ENCODE data around the gene NOTUM.
"Not testable (repeated sequence)": the region's sequence is repeated elsewhere in the genome, so short reads cannot be mapped to it uniquely, and the experiment has no call there.

NOTUM gene

DNA sequence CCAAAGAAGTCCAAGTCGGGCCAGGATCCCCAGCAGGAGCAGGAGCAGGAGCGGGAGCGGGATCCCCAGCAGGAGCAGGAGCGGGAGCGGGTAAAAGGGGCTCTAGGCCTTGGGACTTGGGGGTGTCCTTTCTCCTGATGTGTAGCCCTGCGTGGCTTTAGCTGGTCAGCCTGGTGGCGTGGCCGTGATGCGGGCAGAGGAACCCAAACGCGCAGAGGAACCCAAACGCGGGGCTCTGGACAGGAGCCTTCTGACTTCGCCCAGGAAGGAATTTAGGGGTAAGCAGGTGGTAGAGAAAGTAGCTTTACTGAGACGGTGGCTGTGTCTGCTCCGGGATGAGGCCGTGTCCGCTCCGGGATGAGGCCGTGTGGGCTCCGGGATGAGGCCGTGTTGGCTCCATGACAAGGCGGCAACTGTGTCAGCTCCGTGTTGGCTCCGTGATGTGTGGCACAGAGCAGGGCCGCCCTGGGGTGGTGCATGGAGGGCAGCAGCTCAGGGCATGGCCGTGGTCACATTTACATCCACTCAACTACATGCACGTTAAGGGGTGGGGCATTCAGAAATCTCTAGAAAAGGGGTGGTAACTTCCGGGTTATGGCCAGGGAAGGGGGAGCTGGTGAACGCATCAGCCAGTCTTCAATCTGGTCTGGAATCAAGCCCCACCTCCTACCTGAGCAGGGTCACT, 35.9 kb upstream of the NOTUM start:
- no peak for DNase-seq

DNA sequence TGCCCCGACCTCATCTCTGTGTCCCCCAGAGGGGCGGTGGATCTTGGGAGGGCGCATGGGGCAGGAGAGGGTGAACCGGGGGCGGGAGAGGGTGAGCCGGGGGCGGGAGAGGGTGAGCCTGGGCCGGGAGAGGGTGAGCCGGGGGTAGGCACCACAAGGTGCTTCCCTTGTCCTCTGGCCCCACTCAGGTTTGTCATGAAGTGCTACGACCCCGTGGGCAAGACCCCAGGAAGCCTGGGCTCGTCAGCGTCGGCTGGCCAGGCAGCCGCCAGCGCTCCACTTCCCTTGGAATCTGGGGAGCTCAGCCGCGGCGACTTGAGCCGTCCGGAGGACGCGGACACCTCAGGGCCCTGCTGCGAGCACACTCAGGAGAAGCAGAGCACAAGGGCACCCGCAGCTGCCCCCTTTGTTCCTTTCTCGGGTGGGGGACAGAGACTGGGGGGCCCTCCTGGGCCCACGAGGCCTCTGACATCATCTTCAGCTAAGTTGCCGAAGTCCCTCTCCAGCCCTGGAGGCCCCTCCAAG, 35.3 kb upstream of the NOTUM start:
- DNase-seq, result no peak

DNA sequence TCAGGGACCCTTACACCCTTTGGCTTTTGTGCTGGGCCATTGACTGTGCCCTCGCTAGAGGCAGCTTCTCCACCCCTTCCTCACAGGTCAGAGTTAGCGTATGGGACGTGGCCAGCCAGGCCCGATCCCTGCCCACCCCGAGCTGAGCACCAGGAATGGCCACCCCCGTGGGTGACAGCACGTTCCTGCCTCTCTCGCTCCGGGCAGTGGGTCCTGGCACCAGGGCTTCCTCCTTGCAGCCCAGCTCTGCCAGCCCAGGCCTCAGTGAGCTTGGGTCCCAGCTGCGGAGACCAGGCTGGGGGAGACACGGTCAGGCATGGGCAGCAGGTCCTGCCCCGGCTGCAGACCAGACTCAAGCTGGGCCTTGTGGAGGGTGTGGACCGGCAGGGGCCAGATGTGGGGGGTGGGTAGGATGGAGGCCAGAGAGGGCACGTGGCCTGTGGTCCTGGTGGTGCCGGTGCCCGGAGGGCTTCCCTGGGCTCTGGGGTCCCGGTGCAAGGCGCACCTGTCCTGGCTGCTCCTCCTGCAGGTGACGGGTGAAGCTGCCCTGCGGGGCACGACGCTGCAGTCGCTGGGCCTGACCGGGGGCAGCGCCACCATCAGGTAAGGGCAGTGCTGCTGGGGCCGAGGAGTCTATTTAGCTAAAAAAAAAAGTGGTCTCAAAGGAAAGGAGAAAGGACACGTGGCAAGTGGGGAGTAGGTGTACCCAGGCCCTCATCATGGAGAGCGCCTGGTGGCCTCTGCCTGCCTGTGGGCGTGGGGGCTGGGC, 34.7 kb upstream of the NOTUM start:
- DNase-seq, result no peak

DNA sequence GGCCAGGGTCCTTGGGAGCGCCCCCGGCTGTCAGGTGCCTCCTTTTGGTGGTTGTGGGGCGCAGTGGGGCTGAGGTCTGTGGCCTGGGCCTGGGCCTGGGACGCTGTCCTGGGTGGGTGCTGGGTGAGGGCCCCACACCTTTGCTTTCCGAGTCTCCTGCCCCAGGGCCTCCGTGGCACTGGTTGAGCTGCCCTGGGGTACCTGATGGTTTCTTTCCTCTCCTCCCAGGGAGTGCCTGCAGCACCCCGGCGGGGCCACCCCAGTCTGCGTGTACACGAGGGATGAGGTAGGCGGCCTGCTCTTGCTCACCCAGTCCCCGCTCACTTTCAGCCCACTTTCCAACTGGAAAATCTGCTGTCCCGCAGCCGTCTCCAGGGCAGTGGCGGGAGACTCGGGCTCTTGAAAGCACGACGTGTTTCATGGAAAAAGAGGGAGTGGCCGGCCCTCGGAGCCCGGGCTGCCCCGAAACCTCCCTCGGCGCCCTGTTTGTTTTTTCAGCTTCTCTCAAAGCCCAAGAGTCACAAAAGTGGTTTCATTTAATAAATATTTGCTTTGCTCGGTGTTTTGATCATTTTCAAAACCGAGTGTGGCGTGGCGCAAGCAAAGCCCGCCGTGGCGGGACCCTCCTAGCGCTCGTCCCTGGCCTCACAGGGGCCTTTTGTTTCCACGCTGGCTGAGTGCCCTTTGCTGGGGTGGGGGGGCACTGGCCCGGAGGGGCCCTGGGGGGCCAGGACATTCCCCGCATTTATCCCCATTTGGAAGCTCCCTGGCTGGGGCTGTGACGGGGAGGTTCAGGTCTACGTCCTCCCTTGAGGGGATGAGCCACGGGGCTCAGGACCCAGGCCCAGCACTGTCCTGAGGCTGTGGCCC, 33.8 kb upstream of the NOTUM start:
- peak in 2 of 56 donors; percentile 7 to 16 for DNase-seq

DNA sequence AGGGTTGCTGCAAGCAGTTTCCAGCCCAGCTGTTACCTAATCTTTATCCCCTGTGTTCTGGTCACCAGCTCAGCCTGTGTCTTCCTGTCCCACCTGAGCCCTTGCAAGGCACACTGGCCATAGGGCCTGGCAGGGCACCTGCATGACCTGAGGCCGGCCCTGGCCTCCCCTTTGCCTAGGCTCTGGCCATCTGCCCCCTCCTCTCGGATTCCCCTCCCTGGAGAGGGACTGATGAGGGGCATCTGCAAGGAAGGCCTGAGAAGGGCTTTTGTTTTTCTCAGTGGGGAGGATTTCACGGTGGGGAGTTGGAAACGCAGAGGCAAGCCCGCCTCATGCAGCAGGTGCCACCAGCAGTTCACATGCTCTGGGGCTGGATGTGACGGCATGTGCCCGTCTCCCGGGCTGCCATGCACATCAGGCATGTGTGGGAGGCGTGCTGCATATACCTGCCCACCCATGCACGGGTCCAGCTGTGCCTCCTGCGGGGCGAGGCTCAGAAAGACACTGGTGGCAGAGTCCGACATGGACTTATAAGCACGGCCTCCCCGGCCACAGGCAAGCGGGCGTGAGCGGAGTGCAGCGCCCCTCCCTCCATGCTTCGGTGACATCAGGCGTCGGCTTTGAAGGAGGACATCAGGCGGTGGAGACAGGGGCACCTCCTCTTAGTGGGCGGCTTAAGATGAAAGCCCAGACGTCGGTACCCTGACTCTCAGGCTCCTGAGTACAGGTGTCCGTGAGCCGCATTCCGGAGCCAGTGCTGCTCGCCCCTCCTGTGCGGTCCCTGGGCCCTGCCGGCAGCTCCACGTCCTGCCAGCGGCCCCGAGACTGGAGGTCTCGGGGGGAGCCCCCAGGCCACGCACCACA, 33.0 kb upstream of the NOTUM start:
- no peak for DNase-seq

DNA sequence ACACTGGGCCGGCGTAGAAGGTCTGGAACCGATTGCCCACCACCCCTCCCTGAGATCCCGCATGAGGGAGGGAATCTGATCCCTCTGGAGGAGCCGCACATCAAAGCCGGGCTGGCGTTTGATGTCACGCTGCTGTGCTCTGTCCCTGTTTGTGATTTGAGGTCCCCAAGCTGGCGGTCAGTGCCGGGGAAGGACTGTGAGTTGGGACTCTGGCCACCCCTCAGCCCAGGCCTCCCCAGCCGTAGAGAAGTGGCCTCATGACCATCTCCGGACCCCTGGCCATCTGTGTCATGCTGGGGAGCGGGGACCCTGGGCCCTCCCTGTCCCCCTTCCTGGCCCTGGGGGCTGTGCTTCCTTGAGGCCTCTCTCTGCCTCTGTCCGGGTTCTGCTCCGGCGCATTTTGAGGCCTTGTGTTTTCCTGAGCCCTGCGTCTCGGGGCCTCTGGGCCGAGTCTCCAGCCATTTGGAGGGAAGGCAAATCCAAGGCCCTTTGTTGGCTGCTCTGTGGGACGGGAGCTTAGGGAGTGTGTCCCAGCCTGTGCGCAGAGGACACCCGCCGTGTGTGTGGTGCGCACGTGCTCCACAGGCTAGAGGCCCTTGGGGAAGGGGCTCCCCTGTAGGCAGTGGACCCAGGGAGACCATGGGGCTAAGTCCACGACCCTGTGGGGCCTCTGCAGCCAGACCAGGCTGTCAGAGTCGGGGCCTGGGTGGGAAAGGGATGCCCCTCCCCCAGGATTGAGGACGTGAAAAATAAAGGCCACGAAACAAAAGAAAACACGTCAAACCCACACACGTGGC, 31.5 kb upstream of the NOTUM start:
- DNase-seq, result no peak

DNA sequence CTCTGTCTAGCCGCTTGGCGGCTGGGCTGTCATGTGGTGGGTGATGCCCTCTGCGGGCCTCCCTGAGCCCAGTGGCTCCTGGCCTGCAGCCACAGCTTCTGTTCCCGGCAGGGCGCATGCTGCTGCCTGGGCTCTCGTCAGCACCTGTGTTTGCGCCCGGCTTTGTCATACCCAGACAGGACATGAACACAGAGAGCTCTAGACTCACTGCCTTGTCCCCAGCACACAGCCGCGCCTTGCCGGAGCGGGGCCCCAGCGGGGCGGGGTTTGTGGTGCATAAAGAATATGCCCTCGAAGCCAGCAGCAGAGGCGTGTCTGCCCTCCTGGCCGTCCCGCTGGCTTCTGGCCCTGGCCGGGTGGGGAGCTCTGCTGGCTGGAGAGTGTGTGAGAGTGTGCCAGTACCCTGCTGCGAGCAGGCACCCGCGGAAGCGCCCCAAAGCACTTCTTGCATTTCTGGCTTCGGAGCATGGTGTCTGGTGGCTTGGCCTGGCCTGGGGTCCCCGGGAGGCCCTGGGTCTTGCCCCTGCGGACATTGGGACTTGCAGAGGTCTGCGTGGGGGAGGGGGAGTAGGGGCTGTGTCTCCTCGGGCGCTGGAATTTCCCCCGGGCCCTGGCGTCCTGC, 30.8 kb upstream of the NOTUM start:
- peak in 48 of 56 donors; percentile 8 to 87 (median 48) for DNase-seq

DNA sequence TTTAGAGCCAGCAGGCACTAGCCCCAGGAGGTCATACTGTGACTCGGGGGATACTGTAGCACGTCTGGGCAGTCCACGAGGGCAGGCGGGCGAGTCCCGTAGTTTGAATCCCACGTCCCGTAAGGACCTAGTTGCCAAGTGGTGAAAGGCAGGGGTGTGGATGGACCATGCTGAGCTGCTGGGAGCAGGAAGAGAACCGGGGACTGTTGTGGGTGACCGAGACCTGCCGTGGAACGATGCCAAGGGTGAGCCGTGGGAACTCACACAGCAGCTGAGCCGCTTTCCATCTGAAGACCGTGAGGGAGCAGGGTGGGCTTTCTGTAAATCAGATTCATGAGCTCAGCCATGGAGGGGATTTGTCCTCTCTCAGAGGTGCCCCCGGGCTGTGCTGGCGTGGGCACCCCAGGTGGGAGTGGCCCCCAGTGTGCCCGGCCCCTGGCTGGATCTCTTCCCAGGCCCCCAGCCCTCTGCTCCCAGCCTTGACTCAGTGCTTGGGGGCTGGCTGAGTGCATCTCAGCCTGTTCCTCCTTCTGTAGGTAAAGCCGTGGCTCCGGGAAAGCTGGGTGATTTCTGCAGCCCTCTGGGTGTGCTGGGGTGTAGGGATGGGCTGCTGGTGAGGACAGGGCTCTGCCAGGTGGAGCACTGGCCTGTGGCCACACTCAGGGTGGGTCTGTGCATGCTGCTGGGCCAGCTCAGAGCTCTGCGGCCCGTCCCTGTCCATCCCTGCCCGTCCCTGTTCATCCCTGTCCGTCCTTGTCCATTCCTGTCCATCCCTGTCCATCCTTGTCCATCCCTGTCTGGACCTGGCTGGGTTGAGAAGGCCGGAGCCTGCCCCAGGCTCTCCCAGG, 30.1 kb upstream of the NOTUM start:
- no peak for DNase-seq

DNA sequence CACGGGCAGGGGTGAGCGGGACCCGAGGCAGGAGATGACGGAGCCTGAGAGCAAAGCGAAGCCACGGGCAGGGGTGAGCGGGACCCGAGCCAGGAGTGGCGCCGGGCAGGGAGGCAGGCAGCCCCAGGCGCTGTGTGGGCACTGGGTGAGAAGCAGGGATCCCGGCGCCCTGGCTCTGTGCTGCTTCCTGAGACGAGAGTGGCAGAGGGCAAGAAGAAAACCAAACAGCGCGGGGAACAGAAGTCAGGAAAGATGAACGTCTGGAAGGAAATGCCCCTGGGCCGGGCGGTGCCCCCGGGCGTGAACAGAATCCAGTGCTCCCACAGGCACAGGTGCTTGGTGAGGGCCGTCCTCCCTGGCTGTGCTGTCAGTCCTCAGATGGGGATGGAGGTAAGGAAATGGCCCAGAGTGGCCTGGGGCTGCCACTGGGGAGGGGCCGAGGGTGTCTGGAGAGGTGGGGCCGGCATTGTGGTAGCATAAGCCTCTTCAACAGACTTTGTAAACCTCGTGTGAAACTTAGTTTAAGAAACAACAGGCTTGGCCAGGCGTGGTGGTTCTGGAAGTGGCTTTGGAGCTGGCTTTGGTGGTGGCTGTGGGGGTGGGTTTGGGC, 26.3 kb upstream of the NOTUM start:
- DNase-seq, result no peak

DNA sequence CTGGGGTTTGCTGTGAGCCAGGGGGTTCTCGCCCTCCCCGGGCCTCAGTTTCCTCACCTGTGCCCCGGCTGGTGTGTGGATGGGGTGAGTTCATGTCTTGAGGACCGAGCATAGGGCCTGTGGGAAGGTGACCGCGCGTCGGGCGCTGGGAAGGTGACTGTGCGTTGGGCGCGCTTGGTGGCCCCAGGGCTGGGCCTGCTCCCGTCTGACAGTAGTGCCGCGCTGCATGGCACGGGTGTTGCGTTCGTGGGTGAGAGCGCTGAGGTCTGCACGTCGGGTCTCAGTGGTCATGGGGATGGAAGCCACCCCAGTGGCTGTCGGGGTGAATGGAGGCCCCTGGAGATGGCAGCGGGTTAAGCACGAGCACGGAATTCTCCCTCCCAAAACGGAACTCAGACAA, 25.6 kb upstream of the NOTUM start:
- DNase-seq, result no peak

DNA sequence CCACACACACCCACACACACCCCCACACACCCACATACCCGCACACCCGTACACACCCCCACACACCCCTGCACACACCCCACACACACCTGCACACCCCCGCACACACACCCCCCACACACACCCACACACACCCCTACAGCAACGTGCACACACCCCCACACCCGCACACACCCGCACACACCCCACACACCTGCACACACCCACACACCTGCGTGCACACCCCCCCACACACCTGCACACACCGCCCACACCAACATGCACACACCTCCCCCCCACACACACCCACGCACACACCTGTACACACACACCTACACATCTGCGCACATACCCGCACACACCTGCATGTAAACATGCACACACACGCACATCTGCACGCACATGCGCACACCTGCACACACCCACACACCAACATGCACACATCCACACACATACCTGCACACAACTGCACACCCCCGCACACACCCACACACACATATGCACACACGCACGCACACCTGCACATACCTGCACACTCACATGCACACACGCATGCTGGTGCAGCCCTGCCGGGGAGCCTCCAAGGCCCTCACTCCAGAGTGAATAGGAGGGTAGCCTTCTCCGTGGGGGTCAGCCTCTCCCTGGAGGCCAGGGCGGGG, 23.9 kb upstream of the NOTUM start:
- DNase-seq, result no peak

DNA sequence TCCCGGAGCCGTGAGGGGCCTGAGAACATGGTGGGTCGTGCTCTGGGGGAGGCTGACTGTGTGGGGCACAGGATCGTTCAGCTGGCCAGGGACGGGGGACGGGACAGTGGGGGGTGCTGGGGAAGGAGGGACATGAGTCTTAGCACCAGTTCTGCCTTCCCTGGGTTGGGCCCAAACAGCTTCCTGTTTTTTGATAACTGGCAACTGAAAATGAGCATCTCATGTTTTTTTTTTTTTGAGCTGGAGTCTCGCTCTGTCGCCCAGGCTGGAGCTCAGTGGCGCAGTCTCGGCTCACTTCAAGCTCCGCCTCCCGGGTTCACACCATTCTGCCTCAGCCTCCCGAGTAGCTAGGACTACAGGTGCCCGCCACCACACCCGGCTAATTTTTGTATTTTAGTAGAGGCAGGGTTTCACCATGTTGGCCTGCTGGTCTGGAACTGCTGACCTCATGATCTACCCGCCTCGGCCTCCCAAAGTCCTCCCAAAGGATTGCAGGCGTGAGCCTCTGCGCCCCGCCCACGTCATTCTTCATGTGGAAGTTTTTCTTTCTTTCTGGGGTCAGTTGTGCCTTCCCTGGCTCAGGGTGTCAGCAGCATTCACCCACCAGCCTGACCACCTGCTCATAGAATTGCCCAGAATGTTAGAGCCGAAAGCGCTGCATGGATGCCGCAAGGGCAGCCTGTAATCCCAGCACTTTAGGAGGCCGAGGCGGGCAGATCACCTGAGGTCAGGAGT, 22.8 kb upstream of the NOTUM start:
- DNase-seq, result no peak

DNA sequence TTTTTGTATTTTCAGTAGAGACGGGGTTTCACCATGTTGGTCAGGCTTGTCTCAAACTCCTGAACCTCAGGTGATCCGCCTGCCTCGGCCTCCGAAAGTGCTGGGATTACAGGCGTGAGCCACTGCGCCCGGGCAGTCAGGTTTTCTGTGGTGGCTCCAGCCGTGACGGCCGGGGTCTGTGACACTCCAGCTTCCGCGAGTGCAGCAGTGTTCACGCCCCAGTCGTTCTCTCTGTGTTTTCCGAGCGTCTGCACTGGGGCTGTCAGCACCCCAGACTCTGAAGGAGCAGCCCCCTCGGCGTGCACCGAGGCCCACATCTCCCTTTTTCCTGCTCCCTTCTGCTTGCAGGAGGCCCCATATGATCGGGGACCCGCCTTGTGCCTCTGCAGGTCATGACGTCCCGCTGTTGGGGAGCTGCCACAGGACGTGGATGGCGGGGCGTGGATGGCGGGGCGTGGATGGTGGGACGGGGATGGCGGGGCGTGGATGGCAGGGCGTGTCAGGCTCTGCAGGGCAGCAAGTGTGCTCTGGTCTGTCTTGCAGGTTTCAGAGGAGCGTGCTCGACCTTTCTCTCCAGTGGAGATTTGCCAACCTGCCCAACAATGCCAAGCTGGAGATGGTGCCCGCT, 22.1 kb upstream of the NOTUM start:
- no peak for DNase-seq

DNA sequence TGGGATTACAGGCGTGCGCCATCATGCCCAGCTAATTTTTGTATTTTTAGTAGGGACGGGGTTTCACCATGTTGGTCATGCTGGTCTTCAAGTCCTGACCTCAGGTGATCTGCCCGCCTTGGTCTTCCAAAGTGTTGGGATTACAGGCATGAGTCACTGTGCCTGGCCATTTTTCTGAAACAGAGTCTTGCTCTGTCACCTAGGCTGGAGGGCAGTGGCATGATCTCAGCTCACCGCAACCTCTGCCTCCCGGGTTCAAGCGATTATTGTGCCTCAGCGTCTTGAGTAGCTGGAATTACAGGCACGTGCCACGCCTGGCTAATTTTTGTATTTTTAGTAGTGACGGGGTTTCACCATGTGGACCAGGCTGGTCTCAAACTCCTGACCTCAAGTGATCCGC, 20.5 kb upstream of the NOTUM start:
- not testable (repeated sequence) for DNase-seq

DNA sequence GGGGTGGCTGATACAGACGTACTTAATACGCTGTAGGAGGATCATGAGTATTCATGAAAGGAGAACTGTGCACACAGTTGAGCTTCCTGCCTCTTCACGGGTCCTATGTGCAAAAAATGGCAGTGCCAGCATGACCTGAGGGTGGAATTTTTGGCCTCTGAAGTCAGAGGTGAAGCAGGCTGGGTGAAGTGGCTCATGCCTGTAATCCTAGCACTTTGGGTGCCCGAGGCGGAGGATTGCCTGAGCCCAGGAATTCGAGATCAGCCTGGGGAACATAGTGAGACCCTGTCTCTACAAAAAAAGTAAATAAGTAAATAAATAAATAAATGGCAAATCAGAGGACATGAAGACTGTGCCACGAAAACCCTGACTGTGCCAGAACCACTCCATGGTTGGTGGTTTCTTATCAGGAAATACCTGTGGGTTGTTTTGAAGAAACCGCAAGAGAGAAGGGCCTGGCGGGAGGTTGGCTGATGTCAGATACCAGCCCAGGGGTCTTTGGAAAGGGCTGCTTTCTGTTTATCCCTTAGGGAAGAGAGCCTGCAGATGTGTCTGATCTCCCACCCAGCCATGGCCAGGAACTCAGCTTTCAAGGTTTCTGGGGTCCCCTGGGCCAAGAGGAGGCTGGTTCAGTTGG, 19.8 kb upstream of the NOTUM start:
- DNase-seq, result no peak

DNA sequence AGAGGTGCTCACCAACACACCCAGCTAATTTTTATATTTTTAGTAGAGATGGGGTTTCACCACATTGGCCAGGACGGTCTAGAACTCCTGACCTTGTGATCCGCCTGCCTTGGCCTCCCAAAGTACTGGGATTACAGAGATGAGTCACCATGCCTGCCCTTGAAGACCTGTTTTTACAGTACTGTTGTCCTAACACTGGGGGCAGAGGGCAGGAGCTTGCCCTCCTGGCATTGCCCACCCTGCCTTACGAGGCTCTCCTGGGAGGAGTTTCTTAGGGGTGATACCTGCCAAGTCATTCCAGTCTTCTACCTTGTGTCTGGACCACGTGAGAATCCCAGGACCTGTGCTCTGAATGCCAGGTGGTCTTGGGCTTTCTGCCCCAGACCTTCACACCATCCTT, 19.1 kb upstream of the NOTUM start:
- no peak for DNase-seq

Measured in nucleus accumbens (tissue), 56 donors.